ENCODE measurements around the gene PRKCA.

Gene PRKCA

GRCh38 chr17:66401364-66401763 lies 99.0 kb downstream of the PRKCA start:
- no peak for TF ChIP-seq CTCF (IDR thresholded peaks at IDR 0.05; ENCODE audit: extremely low read depth, missing control alignments)
- DNase-seq (ENCODE audit: low spot score), result no peak

GRCh38 chr17:66403846-66404556 lies 101.6 kb downstream of the PRKCA start:
- no peak for DNase-seq (ENCODE audit: low spot score)
- no peak for TF ChIP-seq CTCF (IDR thresholded peaks at IDR 0.05; ENCODE audit: extremely low read depth, missing control alignments)

- TF ChIP-seq CTCF (IDR thresholded peaks at IDR 0.05; ENCODE audit: extremely low read depth, missing control alignments), result no peak
These were observed 103.6 kb downstream of the PRKCA start for GRCh38 chr17:66405836-66406677.

GRCh38 chr17:66406701-66407644 lies 104.6 kb downstream of the PRKCA start:
- no peak for TF ChIP-seq CTCF (IDR thresholded peaks at IDR 0.05; ENCODE audit: extremely low read depth, missing control alignments)
- no peak for DNase-seq (ENCODE audit: low spot score)

More at GRCh38 chr17:66405836-66406677, 103.6 kb downstream of the PRKCA start:
- DNase-seq (ENCODE audit: low spot score), result no peak

- TF ChIP-seq CTCF (IDR thresholded peaks at IDR 0.05; ENCODE audit: extremely low read depth, missing control alignments), result no peak
- DNase-seq (ENCODE audit: low spot score), result no peak
These were observed 105.5 kb downstream of the PRKCA start for GRCh38 chr17:66407864-66408263.

- no peak for DNase-seq (ENCODE audit: low spot score)
- no peak for TF ChIP-seq CTCF (IDR thresholded peaks at IDR 0.05; ENCODE audit: extremely low read depth, missing control alignments)
These were observed 109.1 kb downstream of the PRKCA start for GRCh38 chr17:66411520-66411919.

Data from GM20000 (cell line).